D341Med (cell line): ENCODE measurements around the gene USP12.

ENCODE experiments used
- DNase-seq: peaks from one replicate; pipeline ENCODE4 v3.0.0; 2012; ENCODE audit warnings: low spot score

Gene USP12

DNA sequence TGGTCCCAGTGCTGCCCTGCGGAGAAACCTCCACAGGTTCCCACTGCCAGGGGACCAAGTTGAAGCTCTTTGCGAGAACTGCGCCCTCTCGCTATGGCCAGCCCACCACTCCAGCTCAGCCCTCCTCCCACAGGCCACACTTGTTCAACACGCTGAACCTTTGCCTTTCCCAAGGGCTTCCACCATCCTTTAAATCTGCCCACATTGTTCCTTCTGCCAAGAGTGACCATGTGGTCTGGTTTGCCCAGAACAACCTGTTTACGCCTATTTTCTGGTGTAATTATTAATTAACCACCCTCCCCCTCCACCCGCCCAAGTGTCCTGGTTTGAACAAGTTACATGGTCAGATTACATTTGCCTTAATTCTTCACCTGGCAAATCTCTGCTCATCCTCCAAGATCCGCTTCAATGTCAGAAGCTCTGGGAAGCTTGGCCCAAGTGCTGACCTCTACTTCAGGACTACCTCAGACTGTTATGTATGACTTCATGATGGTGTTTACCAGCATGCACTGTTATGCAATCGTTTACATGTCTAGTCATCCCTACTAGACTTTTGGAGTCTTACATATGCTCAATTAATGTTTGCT lies 12.0 kb upstream of the USP12 start:
- no peak for DNase-seq

DNA sequence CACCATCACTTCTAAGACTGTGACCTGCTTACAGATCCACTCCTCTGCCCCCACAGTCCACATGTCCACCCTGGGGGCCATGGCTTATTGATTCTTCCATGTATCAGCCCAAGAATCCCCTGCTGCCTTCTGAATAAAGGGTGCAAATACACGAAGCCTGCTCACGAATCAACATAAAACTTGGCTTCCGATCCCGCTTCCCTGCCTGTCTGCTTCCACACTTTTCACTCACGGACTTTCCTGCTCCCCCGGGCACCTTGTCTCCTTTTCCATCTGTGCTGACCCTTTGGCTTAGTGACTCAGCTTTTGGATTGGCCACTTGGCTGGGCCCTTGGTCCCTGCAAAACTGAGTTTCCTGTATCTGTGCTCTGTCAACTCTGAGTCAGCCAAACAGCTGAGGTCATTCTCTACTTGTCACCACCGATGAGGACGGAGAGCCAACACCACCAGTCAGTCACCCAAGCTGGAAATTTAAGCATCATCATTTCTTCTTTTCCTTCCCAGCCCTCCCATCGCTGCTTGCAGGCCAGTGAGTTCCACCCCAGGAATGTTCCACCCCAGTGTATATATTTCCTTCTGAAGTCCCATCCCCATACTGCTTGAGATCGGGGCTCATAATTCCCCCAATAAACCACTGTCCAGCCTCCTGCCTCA lies 11.4 kb upstream of the USP12 start:
- no peak for DNase-seq

DNA sequence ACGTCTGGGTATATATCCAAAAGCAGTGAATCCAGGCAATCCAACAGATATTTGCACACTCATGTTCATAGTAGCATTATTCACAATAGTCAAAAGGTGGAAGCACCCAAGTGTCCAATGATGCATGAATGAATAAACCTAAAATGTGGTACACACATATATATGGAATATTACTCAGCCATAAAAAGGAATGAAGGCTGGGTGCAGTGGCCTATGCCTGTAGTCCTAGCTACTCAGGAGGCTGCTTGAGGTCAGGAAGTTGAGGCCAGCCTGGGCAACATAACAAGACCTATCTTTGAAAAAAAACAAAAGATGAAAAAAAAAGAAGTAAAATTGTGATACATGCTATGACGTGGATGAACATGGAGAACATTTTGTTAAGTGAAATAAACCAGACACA lies 10.4 kb upstream of the USP12 start:
- DNase-seq = no peak

DNA sequence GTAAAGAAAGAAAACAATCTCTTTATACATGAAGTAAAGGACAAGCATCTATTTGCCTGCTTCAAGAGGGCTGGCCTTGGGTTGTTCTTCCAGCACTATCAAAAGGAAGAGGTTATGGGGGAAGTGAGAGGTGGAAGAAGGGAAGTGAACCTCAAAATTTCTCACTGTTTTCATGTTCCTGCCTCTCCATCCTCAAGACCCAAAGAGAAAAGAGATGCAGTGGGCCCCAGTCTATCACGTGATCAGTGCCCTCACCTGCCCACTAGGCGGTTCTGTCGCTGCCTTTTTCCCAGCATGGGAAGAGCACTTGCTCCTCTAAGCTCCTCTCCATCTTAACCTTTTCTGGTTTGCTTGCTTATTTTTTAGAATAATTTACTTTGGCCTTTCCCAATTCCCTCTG lies 6.2 kb upstream of the USP12 start:
- no peak for DNase-seq

DNA sequence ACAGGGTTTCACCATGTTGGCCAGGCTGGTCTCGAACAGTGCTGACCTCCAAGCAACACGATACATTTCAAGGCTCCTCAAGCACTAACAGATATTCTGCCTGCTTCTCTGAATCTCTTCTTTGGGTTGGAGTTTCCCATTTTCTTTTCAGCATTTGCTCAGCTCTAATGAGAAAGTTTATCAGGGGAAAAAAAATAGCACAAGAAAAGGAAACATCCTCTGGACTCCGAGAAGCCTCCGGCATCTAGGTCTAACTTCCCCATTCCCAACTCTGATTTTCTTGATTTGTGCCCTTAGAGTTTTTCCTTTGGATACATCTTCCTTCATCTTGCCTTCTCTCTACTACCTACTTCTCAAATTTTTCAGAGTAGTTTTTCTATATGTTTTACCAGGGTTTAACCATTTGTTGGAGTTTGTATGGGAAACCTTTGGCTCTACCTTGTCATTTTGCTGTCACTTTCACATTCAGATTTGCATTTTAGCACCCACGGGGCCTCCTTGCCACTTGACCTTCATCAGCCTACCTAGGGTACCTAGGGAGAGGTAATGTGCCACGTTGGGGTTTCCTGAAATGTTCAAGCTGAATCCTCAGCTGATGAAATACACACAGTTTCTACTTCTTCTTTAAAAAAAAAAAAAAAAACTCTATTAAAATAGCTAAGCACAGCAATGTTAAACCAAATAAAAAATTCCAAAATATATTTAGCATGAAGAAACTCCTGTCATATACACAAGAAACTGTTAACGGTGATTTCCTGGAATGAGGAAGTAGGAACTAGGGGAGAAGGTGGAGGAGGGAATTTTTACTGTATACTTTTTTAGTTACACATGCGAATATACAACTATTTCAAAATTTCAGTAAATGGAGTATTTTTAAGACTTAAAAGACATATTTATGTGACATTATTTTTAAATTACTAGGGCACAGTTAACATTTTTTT lies 5.1 kb upstream of the USP12 start:
- no peak for DNase-seq

DNA sequence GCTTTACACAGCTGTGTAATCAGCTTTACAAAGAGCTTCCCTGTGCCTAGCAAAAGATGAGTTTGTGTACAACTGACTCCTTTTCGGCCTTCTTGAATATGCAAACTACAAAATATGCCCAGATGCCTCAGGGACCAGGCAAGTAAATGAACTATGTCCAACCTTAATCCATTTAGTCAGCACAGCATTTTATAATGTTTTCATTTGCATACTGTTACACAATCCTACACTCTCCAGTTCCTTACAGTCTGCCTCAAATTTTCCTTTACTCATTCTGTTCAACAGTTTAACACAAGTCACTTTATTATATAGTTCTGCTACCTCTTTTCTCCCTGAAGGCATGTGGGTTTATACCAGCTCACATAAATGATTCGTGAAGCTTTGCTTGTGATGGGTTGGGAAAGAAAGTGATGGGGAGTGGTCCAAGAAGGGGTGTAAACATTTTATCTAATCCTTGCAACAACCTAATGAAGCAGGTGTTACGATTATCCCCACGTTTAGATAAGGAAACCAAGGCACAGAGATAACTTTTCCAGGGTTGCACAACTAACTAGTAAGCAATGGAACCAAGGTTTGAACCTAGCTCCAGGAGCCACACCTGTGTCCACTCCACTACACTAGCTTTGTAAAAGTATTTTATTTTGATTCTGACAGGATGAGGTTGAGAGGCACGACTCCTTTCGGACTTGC lies 3.3 kb upstream of the USP12 start:
- no peak for DNase-seq

DNA sequence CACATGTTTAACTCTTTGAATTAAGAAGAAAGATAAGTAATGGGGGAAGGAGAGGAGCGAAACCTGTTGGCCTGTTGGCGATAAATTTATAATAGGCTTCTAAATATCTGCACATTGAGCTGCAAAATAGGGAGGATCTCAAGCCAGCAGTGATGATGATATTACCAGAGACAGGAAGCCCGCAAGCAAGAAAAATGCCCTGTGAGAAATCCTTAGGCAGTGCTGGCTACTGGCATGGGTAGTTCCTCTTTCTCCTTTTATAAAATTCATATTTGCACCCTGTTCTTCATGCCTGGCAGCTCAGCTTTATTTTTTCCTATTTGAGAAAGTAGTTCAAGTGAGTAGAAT lies 858 bp upstream of the USP12 start:
- no peak for DNase-seq

DNA sequence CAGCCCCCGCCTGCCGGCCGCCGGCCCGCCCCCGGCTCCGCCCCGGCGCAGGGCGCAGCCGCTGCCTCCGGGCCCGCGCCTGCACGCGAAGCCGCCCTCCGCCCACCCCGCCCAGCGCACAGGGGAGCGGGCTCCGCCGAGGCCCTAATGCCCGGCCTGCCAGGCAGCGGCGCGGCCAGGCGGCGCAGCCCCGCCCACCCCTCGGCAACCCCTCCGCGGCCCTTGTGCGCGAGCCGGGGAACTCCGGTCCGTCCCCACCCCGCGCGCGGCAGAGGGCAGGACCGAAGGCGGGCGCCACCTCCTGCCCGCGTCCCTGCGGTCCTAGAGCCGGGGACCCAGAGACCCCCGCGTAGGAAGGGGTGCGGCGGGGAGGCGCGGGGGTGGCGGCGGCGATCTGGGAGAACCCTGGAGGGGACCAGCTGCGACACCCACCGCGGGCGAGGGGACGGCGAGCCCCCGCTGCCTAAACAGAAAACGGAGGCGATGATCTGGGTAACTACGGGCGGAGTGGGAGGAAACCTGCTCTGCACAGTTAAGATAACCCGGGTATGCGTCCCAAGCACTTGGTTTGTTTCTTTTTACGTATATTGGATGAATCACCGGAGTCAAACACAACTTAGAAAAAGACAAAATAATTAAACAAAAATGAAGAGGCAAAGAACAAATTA lies 350 bp upstream of the USP12 start:
- peak; percentile 95 for DNase-seq

DNA sequence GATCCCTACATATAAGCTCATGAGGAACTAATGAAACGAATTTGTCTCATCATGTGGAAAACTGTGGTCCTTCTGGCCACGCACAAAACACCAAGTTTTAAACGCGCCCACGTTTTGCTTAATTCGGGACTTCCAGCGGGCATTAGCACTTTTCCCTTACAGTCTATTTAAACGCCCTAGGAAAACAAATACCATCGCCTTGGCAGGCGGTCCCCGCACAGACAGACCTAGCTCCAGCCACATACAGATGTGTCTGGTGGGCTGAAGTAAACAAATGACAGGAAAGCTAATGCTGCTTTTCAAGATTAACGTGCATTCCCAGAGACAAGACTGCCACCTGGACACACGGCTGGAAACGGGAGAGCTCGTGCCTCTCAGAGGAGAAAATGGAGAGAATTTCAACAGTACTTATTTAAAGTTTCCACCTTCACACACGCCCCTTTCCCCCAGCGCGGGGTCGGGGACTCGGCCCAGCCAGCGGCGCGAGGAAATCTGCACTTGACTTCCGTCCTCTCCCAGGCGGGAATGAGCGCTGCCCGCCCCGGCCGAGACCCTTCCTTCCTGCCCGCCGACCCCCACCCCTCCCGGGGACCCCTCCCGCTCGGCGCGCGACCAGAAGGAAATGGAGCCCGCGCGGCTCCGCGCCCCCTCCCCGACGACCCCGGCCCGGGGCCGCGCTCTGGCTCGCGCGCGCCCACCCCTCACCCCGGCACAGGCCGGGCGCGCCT lies 931 bp downstream of the USP12 start:
- DNase-seq = peak; percentile 70

DNA sequence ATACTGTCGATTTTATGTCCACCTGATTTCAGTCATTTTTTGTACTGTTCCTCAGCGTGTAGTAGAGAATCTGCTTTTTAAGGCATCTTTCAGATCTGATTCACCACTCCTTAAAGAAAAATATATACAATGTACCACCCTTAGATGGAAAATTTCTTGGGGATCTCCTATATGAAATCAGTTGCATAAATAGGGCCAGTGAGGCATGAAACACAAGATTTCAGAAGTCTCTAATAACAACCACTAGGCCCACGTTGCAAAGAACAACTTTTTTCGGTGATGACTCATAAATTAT lies 1.4 kb downstream of the USP12 start:
- no peak for DNase-seq

DNA sequence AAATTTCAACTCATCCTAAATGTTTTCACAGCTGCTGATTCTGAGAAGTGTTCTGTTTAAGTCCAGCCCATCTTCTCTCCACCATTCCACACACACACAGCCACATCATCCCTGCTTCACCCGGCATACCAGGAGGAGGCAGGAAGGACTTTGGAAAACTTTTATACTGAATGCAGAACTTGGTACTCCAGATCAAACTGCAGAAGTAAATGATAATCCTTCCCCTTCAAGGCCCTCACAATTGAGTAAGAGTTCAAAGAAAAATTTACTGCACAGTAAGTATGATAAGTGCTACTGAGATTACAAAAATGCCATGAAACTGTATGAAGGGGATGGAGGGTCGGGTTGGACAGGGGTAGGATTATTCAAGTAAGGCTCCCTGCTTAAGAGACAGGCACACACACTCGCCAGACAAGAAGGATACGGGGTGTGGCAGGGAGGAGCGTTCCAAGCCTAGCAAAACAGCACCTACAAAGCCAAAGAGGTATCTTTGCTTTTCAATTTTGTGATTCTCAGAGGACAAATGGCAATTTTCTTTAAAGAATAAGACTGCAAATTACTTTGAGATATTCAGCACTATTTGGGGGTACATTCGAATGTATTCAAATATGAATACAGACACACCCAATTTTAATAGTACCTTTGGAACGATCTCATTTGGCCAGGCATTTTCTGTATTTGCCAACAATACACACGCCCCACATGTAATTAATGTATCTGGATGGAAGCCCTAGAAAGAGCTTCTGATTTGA lies 2.5 kb downstream of the USP12 start:
- DNase-seq = no peak

DNA sequence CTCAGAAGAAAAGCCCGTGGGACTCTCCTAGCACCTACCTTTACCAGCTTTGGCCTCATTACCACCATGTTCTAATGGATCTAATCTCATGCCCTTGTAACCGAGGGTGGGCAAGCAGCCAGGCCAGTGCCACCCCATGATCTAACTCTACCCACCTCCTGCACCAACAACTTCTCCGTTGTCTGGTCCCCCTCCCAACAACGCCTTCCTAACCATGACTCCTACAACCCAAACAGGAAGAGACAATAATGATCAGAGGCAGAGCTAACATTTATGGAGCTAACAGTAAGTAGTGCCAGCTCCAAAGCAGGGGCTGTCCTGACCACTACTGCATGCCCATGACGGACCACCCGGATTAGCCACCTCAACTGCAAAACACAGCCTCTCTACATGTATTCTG lies 3.5 kb downstream of the USP12 start:
- DNase-seq = no peak

DNA sequence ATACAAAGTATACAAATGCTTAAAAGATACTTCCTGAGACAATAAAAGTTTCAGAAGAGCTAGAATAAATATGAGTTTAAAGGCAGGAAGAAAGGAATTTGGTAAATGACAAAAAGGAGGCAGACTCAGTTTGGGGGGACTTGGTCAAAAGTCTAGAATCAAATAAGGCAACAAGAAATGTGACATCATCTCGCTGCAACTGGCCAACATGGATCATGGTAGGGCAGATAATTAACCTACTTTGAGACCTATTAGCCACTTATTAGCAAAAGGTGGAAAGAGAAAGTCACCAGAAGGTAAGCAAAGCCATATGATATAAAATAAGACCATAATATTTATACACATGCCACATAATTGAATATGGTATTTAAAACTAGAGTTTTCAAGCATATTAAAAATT lies 5.3 kb downstream of the USP12 start:
- DNase-seq = no peak

DNA sequence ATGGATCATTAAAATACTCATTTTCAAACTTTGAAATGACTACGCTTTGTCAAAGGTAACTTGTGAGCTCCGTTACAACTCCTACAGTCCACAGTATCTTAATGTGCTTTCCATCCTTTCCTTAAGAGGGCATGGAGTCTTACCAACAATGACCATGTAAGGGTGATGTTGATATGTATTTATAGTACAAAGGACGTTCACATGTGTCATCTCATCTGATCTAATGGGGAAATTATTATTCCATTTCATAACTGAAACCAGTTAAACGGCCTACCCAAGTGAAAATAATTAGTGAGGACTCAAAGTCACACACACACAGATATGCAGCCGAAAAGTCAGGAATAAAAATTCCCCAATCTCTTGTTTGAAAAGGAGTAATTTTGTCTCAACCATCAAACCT lies 9.6 kb downstream of the USP12 start:
- no peak for DNase-seq

DNA sequence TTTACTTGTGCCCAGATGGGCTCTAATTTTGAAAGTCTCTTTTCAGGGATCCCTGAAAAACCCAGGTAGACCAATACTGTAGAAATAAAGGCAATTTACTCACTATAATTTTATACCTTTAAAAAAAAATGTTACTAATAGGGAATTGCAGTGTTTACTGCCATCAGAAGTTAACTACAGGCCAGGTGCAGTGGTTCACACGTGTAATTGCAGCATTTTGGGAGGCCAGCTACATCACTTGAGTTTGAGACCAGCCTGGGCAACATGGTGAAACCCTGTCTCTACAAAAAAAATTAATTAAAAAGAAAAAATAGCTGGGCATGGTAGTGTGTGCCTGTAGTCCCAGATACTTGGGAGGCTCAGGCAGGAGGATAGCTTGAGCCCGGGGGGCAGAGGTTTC lies 10.2 kb downstream of the USP12 start:
- DNase-seq = no peak

DNA sequence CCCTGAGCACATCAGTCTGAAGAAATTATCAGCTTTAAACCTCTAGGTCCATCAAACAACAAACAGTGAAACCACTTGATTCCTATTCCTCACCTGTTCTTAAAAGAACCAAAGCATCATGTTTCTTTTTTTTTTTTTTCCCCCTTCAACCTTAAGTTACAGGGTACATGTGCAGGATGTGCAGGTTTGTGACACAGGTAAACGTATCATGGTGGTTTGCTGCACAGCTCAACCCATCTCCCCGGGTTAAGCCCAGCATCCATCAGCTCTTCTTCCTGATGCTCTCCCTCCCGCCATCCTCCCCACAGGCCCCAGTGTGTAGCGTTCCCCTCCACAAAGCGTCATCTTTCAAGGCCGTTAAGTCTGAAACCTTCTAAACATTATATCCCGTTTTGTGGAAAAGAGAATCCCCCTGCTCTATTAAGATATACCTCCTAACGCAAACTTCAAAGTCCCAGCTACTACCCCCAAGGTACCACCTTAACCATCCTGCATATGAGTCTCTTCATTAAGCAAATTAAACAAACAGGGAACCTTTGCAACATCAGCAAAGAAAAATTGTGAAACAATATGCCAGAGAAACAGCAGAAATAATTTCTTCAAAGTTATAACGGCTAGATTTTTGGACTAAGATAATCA lies 10.8 kb downstream of the USP12 start:
- no peak for DNase-seq

DNA sequence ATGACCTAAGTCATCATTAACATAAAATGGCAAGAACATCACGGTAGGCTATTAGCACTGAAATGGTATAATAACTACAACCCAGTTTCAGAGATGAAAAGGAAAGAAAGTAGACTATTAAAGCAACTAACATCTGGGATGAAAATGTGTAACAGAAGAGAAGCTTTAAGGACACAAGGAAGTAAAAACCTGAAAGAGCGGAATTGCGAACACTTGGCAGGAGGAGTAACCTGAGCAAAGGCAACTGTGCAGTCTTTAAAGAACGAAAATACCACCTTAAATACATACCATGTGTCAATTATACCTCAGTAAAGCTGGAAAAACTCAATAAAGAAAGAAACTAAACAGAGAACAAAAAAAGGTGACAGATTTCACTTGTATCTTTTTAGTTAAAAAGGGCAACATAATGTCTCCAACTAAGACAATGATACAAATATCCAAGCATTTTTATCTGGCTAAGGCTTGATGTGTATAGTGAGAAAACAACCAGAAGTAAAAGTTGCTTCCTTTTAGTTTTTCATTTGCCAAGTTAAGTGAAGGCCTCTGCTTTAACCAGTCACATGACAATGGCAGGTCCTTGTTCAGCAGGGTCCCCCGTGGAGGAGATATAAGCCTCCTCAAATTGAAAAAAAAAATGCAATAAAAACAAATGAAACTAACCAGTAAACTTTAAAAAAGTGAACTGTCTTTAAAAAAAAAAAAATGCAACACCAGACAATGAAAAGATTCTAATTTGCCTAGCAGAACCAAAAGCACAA lies 11.6 kb downstream of the USP12 start:
- no peak for DNase-seq

DNA sequence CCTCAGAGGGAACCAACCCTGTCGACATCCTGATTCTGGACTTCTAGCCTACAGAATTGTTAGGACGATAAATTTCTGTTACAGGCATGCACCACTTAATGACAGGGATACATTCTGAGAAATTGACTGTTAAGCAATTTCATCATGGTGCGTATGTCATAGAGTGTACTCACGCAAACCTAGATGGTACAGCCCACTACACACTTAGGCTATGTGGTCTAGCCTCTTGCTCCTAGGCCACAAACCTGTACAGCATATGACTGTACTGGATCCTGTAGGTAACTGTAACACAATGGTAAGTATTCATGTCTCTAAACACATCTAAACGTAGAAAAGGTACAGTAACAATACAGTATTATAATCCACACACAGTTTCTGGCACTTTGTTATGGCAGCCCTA lies 13.3 kb downstream of the USP12 start:
- DNase-seq = no peak

DNA sequence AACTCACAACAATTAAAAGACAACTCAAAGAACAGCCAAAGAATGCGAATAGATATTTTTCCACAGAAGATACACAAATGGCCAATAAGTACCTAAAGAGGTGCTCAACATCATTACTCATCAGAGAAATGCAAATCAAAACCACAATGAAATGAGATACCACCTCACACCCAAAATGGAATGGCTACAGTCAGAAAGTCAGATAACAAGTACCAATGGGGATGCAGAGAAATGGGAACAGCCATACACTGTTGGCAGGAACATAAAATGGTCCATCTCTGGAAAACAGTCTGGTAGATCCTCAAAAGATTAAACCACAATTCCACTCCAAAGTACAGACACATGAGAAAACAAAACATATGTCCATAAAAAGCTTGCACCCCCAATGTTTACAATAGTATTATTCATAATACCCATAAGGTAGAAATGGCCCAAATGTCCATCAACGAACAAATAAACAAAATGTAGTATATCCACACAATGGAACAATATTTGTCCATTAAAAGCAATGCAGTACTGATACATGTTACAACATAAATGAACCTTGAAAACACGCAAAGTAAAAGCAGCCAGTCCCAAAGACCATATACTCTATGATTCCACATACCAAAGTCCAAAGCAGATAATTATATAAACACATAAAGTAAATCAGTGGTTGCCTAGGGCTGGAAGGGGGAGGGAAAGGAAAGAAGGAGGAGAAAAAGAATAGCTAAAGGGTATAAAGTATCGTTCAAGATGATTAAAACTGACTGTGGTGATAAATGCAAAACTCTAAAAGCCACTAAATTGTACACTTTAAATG lies 19.6 kb downstream of the USP12 start:
- no peak for DNase-seq
